ENCODE measurements around the gene PANK3.
"Not testable (repeated sequence)": the region's sequence is repeated elsewhere in the genome, so short reads cannot be mapped to it uniquely, and the experiment has no call there.

PANK3 gene

DNA sequence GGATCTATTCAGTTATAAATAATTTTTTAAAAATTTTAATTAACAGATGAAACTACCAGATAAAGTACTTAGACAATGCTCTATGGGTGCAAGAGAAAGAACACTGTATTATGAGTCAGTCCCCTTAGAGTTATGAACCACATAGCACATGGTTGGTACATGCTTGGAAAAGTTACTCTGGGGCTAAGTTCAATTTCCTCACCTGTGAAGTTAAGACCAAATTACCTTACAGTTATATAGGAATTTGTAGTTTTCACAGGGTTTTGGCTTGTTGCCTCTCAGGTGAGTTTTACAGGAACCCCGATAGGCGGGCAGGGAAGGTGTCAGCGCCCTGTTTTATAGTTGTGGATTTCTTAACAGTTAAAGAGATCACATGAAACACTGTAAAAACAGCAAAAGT is 1.2 kb downstream of the PANK3 start:
- no peak overlapping the region for H3K27ac ChIP-seq (replicated peaks; ENCODE audit: low read length)

DNA sequence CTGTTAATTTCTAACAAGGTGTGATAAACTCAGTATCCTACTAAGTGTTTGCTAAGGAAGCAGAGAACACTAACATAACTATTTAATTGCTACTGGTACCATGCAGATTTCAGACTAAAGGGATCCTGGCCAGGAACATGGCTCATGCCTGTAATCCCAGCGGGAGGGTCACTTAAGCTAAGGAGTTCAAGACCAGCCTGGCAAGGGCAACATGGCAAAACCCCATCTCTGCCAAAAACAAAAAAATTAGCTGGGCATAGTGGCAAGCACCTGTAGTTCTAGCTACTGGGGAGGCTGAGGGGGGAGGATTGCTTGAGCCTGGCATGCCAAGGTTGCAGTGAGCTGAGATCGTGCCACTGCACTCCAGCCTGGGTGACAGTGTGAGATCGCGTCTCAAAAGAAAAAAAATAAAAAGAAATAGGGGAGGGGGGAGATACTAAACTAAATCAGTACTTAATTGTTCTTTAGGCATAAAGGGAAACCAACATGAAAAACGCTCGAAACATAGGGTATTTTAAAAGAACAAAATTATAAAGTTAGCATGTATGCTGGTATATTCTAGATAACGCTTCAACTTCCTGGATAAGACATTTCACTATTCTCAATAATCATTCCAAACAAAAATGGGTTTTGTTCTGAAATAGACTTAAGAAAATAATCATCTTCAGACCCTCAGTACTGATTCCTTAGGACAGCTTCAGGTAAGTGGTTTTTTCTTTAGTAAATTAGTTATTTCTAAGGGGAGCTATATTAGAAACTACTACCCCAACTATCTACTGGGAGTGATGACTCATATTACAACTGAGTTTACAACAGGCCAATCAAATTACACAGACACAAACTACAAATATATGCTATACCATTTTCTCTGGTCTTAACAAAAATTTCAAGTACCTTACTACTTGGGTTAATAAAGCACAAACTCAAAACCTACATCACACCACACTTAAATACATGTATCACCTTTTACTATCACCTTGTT is 3.5 kb downstream of the PANK3 start:
- Histone ChIP-seq H2BK5ac (ENCODE audit: low read length) (no peak overlapping the region), H4K8ac (ENCODE audit: low read depth, low read length) (no peak overlapping the region), H2BK12ac (ENCODE audit: low read length) (no peak overlapping the region), H2BK120ac (ENCODE audit: low read depth, low read length) (no peak overlapping the region), H3K27me3 (ENCODE audit: control insufficient read depth in 3 of 3, insufficient read depth in 3 of 3, low read depth in 1 of 3, low read length in 3 of 3) (no peaks in the 10 kb centered on the region), H4K91ac (ENCODE audit: low read depth, low read length, poor library complexity) (no peak overlapping the region), H3K4me2 (ENCODE audit: insufficient read depth, low read length, poor library complexity, severe bottlenecking) (no peak overlapping the region), H3K36me3 (replicated peaks in 1 of 2; ENCODE audit: control insufficient read depth in 2 of 2, insufficient read depth in 2 of 2, low read length in 2 of 2) (peaks cover 0 to 67% of the 10 kb centered on the region in 2 donors), H3K4ac (ENCODE audit: low read length) (no peak overlapping the region), H2AK5ac (ENCODE audit: low read depth, low read length) (no peak overlapping the region), H3K23ac (ENCODE audit: low read depth, low read length, poor library complexity) (no peak overlapping the region), H3K9me3 (replicated peaks in 1 of 2; ENCODE audit: control insufficient read depth in 2 of 2, insufficient read depth in 1 of 2, low read depth in 1 of 2, low read length in 2 of 2) (peaks cover 0 to 34% of the 10 kb centered on the region in 2 donors), H2AFZ (ENCODE audit: low read length) (no peak overlapping the region), H2BK15ac (ENCODE audit: low read length) (no peak overlapping the region), H3K9ac (ENCODE audit: low read depth, low read length, poor library complexity) (no peak overlapping the region), H3K18ac (ENCODE audit: low read length) (no peak overlapping the region), H3K4me3 (ENCODE audit: low read length in 2 of 2) (no peak overlapping the region), H3K27ac (replicated peaks; ENCODE audit: low read length) (no peak overlapping the region), H3K4me1 (ENCODE audit: control insufficient read depth in 2 of 2, insufficient read depth in 1 of 2, low read depth in 1 of 2, low read length in 2 of 2) (peaks cover 3 to 13% of the 10 kb centered on the region in 2 donors), H3K14ac (ENCODE audit: low read length) (no peak overlapping the region), H3K79me1 (ENCODE audit: low read depth, low read length) (no peaks in the 10 kb centered on the region)
- WGBS, 2 donors (ENCODE audit: extremely low coverage in 2 of 2, insufficient read length in 2 of 2, insufficient replicate concordance in 1 of 2), result no CpG with 5 or more reads among the region's 7 CpGs
- DNase-seq (ENCODE audit: low spot score), result no peak

More for the DNA sequence above, 1.2 kb downstream of the PANK3 start:
- peak overlapping the region; percentile 98 to 99 for H3K4me3 ChIP-seq (ENCODE audit: low read length in 2 of 2)
- no peak overlapping the region for H3K9ac ChIP-seq (ENCODE audit: low read depth, low read length, poor library complexity)
- H3K18ac ChIP-seq (ENCODE audit: low read length), result no peak overlapping the region
- H3K27me3 ChIP-seq (ENCODE audit: control insufficient read depth in 3 of 3, insufficient read depth in 3 of 3, low read depth in 1 of 3, low read length in 3 of 3), result no peaks in the 10 kb centered on the region
- H2BK15ac ChIP-seq (ENCODE audit: low read length), result no peak overlapping the region
- no peak overlapping the region for H3K4ac ChIP-seq (ENCODE audit: low read length)
- H3K4me1 ChIP-seq (ENCODE audit: control insufficient read depth in 2 of 2, insufficient read depth in 1 of 2, low read depth in 1 of 2, low read length in 2 of 2), result peaks cover 5 to 13% of the 10 kb centered on the region in 2 donors
- H2AK5ac ChIP-seq (ENCODE audit: low read depth, low read length), result no peak overlapping the region
- H4K91ac ChIP-seq (ENCODE audit: low read depth, low read length, poor library complexity), result no peak overlapping the region
- no peak for DNase-seq (ENCODE audit: low spot score)
- no peak overlapping the region for H4K8ac ChIP-seq (ENCODE audit: low read depth, low read length)
- no peak overlapping the region for H2BK5ac ChIP-seq (ENCODE audit: low read length)
- no peak overlapping the region for H3K23ac ChIP-seq (ENCODE audit: low read depth, low read length, poor library complexity)
- peaks cover 0 to 45% of the 10 kb centered on the region in 2 donors for H3K36me3 ChIP-seq (replicated peaks in 1 of 2; ENCODE audit: control insufficient read depth in 2 of 2, insufficient read depth in 2 of 2, low read length in 2 of 2)
- no CpG with 5 or more reads among the region's 3 CpGs for WGBS, 2 donors (ENCODE audit: extremely low coverage in 2 of 2, insufficient read length in 2 of 2, insufficient replicate concordance in 1 of 2)
- H2BK12ac ChIP-seq (ENCODE audit: low read length), result no peak overlapping the region
- no peak overlapping the region for H3K14ac ChIP-seq (ENCODE audit: low read length)
- peaks cover 0 to 28% of the 10 kb centered on the region in 2 donors for H3K9me3 ChIP-seq (replicated peaks in 1 of 2; ENCODE audit: control insufficient read depth in 2 of 2, insufficient read depth in 1 of 2, low read depth in 1 of 2, low read length in 2 of 2)
- no peaks in the 10 kb centered on the region for H3K79me1 ChIP-seq (ENCODE audit: low read depth, low read length)
- no peak overlapping the region for H2BK120ac ChIP-seq (ENCODE audit: low read depth, low read length)
- no peak overlapping the region for H2AFZ ChIP-seq (ENCODE audit: low read length)
- H3K4me2 ChIP-seq (ENCODE audit: insufficient read depth, low read length, poor library complexity, severe bottlenecking), result peak overlapping the region; percentile 61

DNA sequence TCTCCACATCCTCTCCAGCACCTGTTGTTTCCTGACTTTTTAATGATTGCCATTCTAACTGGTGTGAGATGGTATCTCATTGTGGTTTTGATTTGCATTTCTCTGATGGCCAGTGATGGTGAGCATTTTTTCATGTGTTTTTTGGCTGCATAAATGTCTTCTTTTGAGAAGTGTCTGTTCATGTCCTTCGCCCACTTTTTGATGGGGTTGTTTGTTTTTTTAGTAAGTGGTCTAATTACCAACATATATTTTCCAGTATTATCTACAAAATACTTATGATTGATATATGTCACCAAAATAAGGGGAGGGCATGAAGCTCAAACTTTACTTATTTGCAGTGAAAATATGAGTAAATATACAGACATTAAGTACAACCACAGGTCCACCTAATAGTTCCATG is 5.0 kb downstream of the PANK3 start:
- WGBS, 2 donors (ENCODE audit: extremely low coverage in 2 of 2, insufficient read length in 2 of 2, insufficient replicate concordance in 1 of 2), result no CpG with 5 or more reads among the region's 1 CpG
- not testable (repeated sequence) for H3K79me1 ChIP-seq (ENCODE audit: low read depth, low read length); H2BK120ac ChIP-seq (ENCODE audit: low read depth, low read length); H3K18ac ChIP-seq (ENCODE audit: low read length); H3K4me1 ChIP-seq (ENCODE audit: control insufficient read depth in 2 of 2, insufficient read depth in 1 of 2, low read depth in 1 of 2, low read length in 2 of 2); H4K91ac ChIP-seq (ENCODE audit: low read depth, low read length, poor library complexity); H2AK5ac ChIP-seq (ENCODE audit: low read depth, low read length); DNase-seq (ENCODE audit: low spot score); H4K8ac ChIP-seq (ENCODE audit: low read depth, low read length); H3K27ac ChIP-seq (replicated peaks; ENCODE audit: low read length); H3K4ac ChIP-seq (ENCODE audit: low read length); H3K23ac ChIP-seq (ENCODE audit: low read depth, low read length, poor library complexity); H2AFZ ChIP-seq (ENCODE audit: low read length); H3K4me2 ChIP-seq (ENCODE audit: insufficient read depth, low read length, poor library complexity, severe bottlenecking); H3K27me3 ChIP-seq (ENCODE audit: control insufficient read depth in 3 of 3, insufficient read depth in 3 of 3, low read depth in 1 of 3, low read length in 3 of 3); H3K9ac ChIP-seq (ENCODE audit: low read depth, low read length, poor library complexity); H2BK12ac ChIP-seq (ENCODE audit: low read length); H2BK15ac ChIP-seq (ENCODE audit: low read length); H2BK5ac ChIP-seq (ENCODE audit: low read length); H3K4me3 ChIP-seq (ENCODE audit: low read length in 2 of 2); H3K14ac ChIP-seq (ENCODE audit: low read length)
- Histone ChIP-seq H3K9me3 (replicated peaks in 1 of 2; ENCODE audit: control insufficient read depth in 2 of 2, insufficient read depth in 1 of 2, low read depth in 1 of 2, low read length in 2 of 2) (peaks cover 0 to 41% of the 10 kb centered on the region in 2 donors), H3K36me3 (replicated peaks in 1 of 2; ENCODE audit: control insufficient read depth in 2 of 2, insufficient read depth in 2 of 2, low read length in 2 of 2) (peaks cover 4 to 78% of the 10 kb centered on the region in 2 donors)

DNA sequence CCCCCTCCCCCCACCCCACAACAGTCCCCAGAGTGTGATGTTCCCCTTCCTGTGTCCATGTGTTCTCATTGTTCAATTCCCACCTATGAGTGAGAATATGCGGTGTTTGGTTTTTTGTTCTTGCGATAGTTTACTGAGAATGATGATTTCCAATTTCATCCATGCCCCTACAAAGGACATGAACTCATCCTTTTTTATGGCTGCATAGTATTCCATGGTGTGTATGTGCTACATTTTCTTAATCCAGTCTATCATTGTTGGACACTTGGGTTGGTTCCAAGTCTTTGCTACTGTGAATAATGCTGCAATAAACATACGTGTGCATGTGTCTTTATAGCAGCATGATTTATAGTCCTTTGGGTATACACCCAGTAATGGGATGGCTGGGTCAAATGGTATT is 5.5 kb downstream of the PANK3 start:
- H2BK12ac ChIP-seq (ENCODE audit: low read length); H2BK5ac ChIP-seq (ENCODE audit: low read length); H3K4ac ChIP-seq (ENCODE audit: low read length); H2BK120ac ChIP-seq (ENCODE audit: low read depth, low read length); H3K27me3 ChIP-seq (ENCODE audit: control insufficient read depth in 3 of 3, insufficient read depth in 3 of 3, low read depth in 1 of 3, low read length in 3 of 3); H3K79me1 ChIP-seq (ENCODE audit: low read depth, low read length); H3K23ac ChIP-seq (ENCODE audit: low read depth, low read length, poor library complexity); H3K9ac ChIP-seq (ENCODE audit: low read depth, low read length, poor library complexity); H3K4me3 ChIP-seq (ENCODE audit: low read length in 2 of 2); H2AFZ ChIP-seq (ENCODE audit: low read length); H3K18ac ChIP-seq (ENCODE audit: low read length); H3K14ac ChIP-seq (ENCODE audit: low read length); H2AK5ac ChIP-seq (ENCODE audit: low read depth, low read length); H3K4me1 ChIP-seq (ENCODE audit: control insufficient read depth in 2 of 2, insufficient read depth in 1 of 2, low read depth in 1 of 2, low read length in 2 of 2); H4K91ac ChIP-seq (ENCODE audit: low read depth, low read length, poor library complexity); H3K27ac ChIP-seq (replicated peaks; ENCODE audit: low read length); H3K4me2 ChIP-seq (ENCODE audit: insufficient read depth, low read length, poor library complexity, severe bottlenecking); H4K8ac ChIP-seq (ENCODE audit: low read depth, low read length); DNase-seq (ENCODE audit: low spot score); H2BK15ac ChIP-seq (ENCODE audit: low read length): not testable (repeated sequence)
- H3K9me3 ChIP-seq (replicated peaks in 1 of 2; ENCODE audit: control insufficient read depth in 2 of 2, insufficient read depth in 1 of 2, low read depth in 1 of 2, low read length in 2 of 2), result peaks cover 0 to 41% of the 10 kb centered on the region in 2 donors
- WGBS, 2 donors (ENCODE audit: extremely low coverage in 2 of 2, insufficient read length in 2 of 2, insufficient replicate concordance in 1 of 2), result no CpG with 5 or more reads among the region's 3 CpGs
- H3K36me3 ChIP-seq (replicated peaks in 1 of 2; ENCODE audit: control insufficient read depth in 2 of 2, insufficient read depth in 2 of 2, low read length in 2 of 2), result peaks cover 5 to 80% of the 10 kb centered on the region in 2 donors
